ENCODE measurements around the gene POU3F3.

POU3F3 gene

DNA sequence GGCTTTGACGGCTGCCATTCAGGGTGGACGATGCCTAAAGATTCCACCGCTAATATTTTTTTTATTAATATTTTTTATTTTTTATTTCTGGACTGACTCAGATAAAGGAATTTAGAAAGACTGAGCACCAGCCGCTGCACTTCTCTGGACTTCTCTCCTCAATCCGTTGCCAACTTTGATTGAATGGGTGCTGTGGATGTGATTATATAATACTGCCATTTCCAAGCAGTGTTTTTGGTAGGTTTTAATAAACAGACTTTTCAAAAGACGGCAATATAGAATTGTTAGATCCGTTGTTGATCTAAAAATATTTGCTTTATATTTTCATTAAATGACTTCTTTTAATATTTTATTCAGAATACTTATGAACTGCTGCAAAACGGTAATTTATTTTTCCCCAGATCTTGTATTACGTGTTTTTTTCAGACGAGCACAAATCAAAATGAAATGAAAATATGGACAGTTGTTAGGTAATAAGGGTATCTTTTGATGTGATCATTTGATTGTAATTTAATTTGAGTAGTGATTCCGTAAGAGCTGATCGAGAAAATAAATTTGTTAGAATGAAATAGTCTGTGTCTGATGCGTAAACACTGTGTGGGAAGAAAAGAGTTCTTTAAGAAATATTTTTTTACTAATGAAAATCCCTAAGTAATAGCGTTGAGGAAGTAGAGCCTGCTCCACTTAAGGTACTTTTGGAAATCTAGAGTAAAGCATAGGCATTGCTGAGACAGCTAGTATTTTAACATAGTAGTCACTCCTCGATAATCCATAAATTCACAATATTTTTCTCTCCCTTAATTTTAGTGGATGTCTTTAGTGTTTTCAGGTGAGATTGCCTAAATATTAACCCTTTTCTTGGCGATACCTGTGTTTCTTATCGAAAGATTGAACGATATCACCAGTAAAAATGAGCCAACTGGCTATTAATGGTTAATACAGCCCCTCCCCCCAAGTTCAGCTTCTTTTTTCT lies 4.4 kb downstream of the POU3F3 start:
- TF ChIP-seq, protein P1, sequence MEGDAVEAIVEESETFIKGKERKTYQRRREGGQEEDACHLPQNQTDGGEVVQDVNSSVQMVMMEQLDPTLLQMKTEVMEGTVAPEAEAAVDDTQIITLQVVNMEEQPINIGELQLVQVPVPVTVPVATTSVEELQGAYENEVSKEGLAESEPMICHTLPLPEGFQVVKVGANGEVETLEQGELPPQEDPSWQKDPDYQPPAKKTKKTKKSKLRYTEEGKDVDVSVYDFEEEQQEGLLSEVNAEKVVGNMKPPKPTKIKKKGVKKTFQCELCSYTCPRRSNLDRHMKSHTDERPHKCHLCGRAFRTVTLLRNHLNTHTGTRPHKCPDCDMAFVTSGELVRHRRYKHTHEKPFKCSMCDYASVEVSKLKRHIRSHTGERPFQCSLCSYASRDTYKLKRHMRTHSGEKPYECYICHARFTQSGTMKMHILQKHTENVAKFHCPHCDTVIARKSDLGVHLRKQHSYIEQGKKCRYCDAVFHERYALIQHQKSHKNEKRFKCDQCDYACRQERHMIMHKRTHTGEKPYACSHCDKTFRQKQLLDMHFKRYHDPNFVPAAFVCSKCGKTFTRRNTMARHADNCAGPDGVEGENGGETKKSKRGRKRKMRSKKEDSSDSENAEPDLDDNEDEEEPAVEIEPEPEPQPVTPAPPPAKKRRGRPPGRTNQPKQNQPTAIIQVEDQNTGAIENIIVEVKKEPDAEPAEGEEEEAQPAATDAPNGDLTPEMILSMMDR (conservative IDR thresholded peaks at IDR 0.05; ENCODE audit: low read length): no peak
- no peak overlapping the region for H3K4me3 ChIP-seq (ENCODE audit: low read length)
- DNase-seq (ENCODE audit: low read depth): no peak

DNA sequence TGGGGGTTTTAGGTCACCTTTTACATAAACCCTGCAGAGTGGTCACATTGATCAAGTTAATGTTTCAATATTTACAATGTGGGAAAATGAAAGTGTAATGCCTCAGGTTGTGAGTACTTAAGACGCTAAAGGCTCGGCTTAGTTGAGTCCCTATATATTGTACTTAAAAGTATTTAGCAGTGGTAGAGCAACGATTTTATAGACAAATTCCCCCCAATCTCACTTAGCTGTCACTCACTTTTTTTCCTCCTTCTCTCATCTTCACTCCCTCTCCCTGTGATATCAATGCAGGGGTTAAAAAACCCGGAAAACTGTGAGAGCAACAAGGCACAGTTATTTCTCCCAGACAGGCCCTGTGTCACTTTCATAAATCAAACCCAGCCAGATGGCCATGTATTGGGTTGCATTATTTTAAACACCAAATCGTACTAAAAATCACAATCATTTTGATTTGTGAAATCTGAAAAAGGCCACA lies 5.4 kb downstream of the POU3F3 start:
- TF ChIP-seq, protein P1 (conservative IDR thresholded peaks at IDR 0.05; ENCODE audit: low read length): no peak
- no peak overlapping the region for H3K4me3 ChIP-seq (ENCODE audit: low read length)
- no peak for DNase-seq (ENCODE audit: low read depth)

DNA sequence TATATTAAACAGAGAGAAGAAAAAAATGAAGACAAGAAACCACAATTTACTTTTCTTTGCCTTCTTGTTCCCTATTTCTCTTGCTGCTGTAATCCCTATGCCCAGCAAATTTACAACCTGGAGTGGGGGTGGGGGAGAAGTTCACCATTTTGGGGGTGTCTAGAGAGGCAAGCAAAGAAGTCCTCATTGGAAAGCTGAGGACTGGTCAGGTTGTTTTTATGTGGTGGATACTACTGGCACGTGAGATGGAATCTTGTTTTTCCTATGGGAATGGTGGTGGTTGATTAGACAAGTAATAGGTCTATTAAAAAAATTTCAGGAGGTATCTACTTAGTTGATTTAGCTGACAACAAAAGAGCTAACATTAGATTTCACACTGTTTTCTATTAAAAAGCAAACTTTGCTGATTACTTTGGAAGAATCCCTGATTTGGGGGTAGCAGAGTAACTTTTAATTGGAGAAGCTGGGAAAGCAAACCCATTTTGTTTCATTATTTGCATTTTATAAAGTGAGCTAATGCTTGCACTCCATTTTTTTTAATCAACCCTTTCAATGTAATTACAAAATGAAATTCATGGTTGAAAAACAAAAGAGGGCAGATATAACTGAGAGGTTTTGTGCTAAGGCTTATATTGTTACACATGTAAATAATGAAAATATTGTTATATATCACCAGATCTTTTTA lies 6.0 kb downstream of the POU3F3 start:
- no peak overlapping the region for H3K4me3 ChIP-seq (ENCODE audit: low read length)
- TF ChIP-seq, protein P1 (conservative IDR thresholded peaks at IDR 0.05; ENCODE audit: low read length): no peak
- no peak for DNase-seq (ENCODE audit: low read depth)

DNA sequence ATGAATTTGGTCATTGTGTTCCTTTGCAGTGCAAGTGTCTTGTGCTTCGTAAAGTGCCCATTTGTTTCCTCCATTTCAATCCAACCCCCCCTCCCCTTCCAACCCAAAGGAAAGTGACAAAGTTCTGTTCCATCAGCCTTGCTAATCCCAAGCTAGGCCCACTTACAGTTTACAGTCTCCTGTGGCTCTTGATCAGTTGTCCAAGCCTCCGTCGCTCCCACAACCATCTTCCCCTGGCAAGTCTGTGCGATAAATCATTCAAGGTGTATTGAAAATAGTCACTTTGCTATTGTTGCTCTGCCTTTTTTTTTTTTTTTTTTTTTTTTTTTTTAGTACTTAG lies 6.5 kb downstream of the POU3F3 start:
- TF ChIP-seq, protein P1 (conservative IDR thresholded peaks at IDR 0.05; ENCODE audit: low read length): no peak
- no peak overlapping the region for H3K4me3 ChIP-seq (ENCODE audit: low read length)
- no peak for DNase-seq (ENCODE audit: low read depth)

DNA sequence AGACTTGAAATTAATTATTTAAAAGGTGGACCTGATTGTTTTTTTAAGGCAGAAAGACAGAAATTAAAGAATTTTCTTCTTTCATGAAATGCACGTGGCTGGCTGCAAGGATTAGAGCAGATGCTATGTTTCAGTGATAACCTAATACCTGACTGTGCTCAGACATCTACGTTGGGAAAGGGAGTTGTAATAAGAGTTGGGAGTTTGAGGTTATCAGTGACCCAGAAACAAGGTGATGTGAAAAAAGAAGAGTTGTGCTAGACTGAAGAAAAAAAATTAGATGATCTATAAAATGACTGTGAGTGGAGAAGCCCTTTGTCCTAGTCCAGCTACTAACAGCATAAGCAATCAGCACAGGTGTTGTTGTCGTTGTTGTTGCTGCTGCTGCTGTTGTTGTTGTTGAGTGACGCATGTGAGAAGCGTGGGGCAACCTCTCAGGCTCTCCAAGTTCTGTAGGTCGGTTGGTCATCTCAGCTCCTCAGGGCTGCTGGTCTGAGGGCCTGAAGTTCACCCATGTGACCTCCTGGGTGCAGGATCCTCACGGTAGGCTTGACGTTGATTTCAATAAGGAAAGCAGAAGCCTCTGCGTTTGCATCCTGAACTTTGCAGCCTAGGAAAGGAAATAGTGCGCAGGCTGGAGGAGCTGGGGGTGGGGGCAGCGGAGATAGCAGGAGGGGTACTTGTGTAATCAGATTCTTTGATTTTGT lies 7.6 kb downstream of the POU3F3 start:
- TF ChIP-seq, protein P1 (conservative IDR thresholded peaks at IDR 0.05; ENCODE audit: low read length): no peak
- no peak overlapping the region for H3K4me3 ChIP-seq (ENCODE audit: low read length)

DNA sequence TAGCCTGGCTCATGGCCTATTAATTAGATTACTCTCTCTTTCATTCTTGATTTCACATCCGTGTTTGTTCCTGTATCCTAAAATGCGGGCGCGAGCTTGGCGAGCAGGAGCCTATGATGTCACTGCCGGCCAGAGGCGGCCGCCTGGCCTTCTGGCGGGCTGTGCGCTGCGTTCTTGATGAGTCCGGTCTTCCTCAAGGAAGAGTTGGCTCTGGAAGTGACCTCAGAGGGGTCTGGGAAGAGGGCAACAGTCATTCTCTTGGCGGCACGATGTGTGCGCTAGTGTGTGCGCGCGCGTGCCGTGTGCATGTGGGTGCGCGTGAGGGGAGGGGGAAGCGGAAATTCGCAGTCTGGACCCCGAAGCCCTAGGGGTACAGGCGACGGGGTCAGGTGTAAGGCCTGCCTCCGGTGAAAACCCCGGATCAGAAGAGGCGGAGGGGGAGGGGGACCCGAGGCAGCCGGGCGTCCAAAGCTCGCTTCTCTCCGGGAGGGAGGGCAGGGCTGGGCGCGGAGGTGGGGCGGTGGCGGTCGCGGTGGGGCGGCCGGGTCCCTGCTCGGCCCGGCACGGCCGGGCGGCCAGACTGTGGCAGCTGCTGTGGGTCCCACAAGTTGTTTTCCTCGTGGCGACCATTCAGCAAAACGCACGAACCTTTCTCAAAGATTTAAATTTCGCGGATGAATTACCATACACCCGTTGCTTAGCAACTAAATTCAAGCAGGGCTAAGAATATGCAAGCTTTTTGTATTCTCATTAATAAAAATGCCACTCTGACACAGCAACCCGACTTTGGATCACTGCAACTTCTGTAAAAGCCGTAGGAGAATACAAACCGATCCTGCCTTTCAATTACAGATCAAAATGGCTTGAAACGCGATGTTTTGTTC lies 8.4 kb downstream of the POU3F3 start:
- no peak for DNase-seq (ENCODE audit: low read depth)
- TF ChIP-seq, protein P1 (conservative IDR thresholded peaks at IDR 0.05; ENCODE audit: low read length): no peak
- no peak overlapping the region for H3K4me3 ChIP-seq (ENCODE audit: low read length)

More for the DNA sequence above, 7.6 kb downstream of the POU3F3 start:
- DNase-seq (ENCODE audit: low read depth): no peak

Data from AG10803 (cell line).